HepG2 (cell line): Measurements from ENCODE around the gene KRTAP1-1. TPM values are rescaled to one million over a fixed set of nuclear protein-coding genes. Genes with fewer than 3 reads are reported as not detected.

Experiments
- AKAP8 ChIP-seq: sonication (generic); formaldehyde crosslinking; IDR thresholded peaks from 2 replicates; pipeline ENCODE4 v1.5.1; 2020; ENCODE audit warnings: mild to moderate bottlenecking, missing genetic modification reagents
- ATM ChIP-seq: fragments of 450-650 bp; IDR thresholded peaks from 2 replicates; pipeline ENCODE4 v1.7.1; 2017; ENCODE audit warnings: mild to moderate bottlenecking, borderline replicate concordance
- DNMT1 ChIP-seq: sonication (generic); formaldehyde crosslinking; IDR thresholded peaks from 2 replicates; pipeline ENCODE4 v1.5.1; 2020; ENCODE audit warnings: mild to moderate bottlenecking, missing genetic modification reagents
- FOXA3 ChIP-seq: IDR thresholded peaks from 2 replicates; pipeline ENCODE4 v1.6.1; 2016; ENCODE audit warnings: missing genetic modification reagents, missing compliant biosample characterization
- FOXM1 ChIP-seq: sonication (generic); formaldehyde crosslinking; IDR thresholded peaks from 2 replicates; pipeline ENCODE4 v1.5.0; 2020; ENCODE audit warnings: missing genetic modification reagents
- HOXD1 ChIP-seq: sonication (generic); formaldehyde crosslinking; IDR thresholded peaks from 2 replicates; pipeline ENCODE4 v1.5.0; 2020; ENCODE audit warnings: missing genetic modification reagents
- NCOA1 ChIP-seq: sonication (generic); formaldehyde crosslinking; IDR thresholded peaks from 2 replicates; pipeline ENCODE4 v1.9.0; 2021; ENCODE audit warnings: missing genetic modification reagents
- PAWR ChIP-seq: sonication (generic); formaldehyde crosslinking; IDR thresholded peaks from 2 replicates; pipeline ENCODE4 v1.4.0; 2020; ENCODE audit warnings: missing genetic modification reagents, mild to moderate bottlenecking, borderline replicate concordance
- PITX1 ChIP-seq: sonication (generic); formaldehyde crosslinking; IDR thresholded peaks from 2 replicates; pipeline ENCODE4 v1.5.1; 2020; ENCODE audit warnings: mild to moderate bottlenecking, missing genetic modification reagents
- RARG ChIP-seq: sonication (generic); formaldehyde crosslinking; IDR thresholded peaks from 2 replicates; pipeline ENCODE4 v1.4.0; 2020; ENCODE audit warnings: low read depth, mild to moderate bottlenecking, missing genetic modification reagents
- RCOR2 ChIP-seq: IDR thresholded peaks from 2 replicates; pipeline ENCODE4 v1.6.1; 2016; ENCODE audit warnings: missing biosample characterization, missing genetic modification reagents
- SMAD1 ChIP-seq: sonication (generic); formaldehyde crosslinking; IDR thresholded peaks from 2 replicates; pipeline ENCODE4 v1.4.0; 2020; ENCODE audit warnings: missing genetic modification reagents, low read depth, mild to moderate bottlenecking, borderline replicate concordance
- ZC3H13 ChIP-seq: sonication (generic); formaldehyde crosslinking; IDR thresholded peaks from 2 replicates; pipeline ENCODE4 v1.8.1; 2023; ENCODE audit warnings: mild to moderate bottlenecking, missing genetic modification reagents, moderate library complexity
- ZFAT ChIP-seq: sonication (generic); formaldehyde crosslinking; conservative IDR thresholded peaks from 2 replicates; pipeline ENCODE4 v1.8.1; 2023; ENCODE audit warnings: missing genetic modification reagents, inconsistent platforms
- ZFP37 ChIP-seq: sonication (generic); formaldehyde crosslinking; IDR thresholded peaks from 2 replicates; pipeline ENCODE4 v1.4.0; 2020; ENCODE audit warnings: missing genetic modification reagents, borderline replicate concordance
- ZFX ChIP-seq: sonication (generic); formaldehyde crosslinking; IDR thresholded peaks from 2 replicates; pipeline ENCODE4 v1.4.0; 2020; ENCODE audit warnings: mild to moderate bottlenecking, low read depth, missing genetic modification reagents, moderate library complexity
- ZMYM4 ChIP-seq: sonication (generic); formaldehyde crosslinking; IDR thresholded peaks from 2 replicates; pipeline ENCODE4 v1.8.1; 2023; ENCODE audit warnings: mild to moderate bottlenecking, missing genetic modification reagents
- ZNF160 ChIP-seq: sonication (generic); formaldehyde crosslinking; IDR thresholded peaks from 2 replicates; pipeline ENCODE4 v1.8.0; 2022; ENCODE audit warnings: mild to moderate bottlenecking, inconsistent platforms, missing genetic modification reagents
- ZNF333 ChIP-seq: sonication (generic); formaldehyde crosslinking; IDR thresholded peaks from 2 replicates; pipeline ENCODE4 v1.4.0; 2020; ENCODE audit warnings: mild to moderate bottlenecking, missing genetic modification reagents, borderline replicate concordance
- ZNF33A ChIP-seq: sonication (generic); formaldehyde crosslinking; IDR thresholded peaks from 2 replicates; pipeline ENCODE4 v1.5.1; 2020; ENCODE audit warnings: missing genetic modification reagents, mild to moderate bottlenecking, moderate library complexity, borderline replicate concordance
- ZNF432 ChIP-seq: sonication (generic); formaldehyde crosslinking; IDR thresholded peaks from 2 replicates; pipeline ENCODE4 v1.5.0; 2020; ENCODE audit warnings: missing genetic modification reagents, mild to moderate bottlenecking, borderline replicate concordance
- ZNF468 ChIP-seq: sonication (generic); formaldehyde crosslinking; IDR thresholded peaks from 2 replicates; pipeline ENCODE4 v1.8.0; 2022; ENCODE audit warnings: mild to moderate bottlenecking, moderate library complexity, missing genetic modification reagents
- ZNF598 ChIP-seq: sonication (generic); formaldehyde crosslinking; IDR thresholded peaks from 2 replicates; pipeline ENCODE4 v1.5.1; 2020; ENCODE audit warnings: mild to moderate bottlenecking, missing genetic modification reagents, borderline replicate concordance
- ZNF605 ChIP-seq: sonication (generic); formaldehyde crosslinking; IDR thresholded peaks from 2 replicates; pipeline ENCODE4 v1.8.0; 2022; ENCODE audit warnings: mild to moderate bottlenecking, missing genetic modification reagents
- ZNF670 ChIP-seq: sonication (generic); formaldehyde crosslinking; IDR thresholded peaks from 2 replicates; pipeline ENCODE4 v1.8.0; 2022; ENCODE audit warnings: mild to moderate bottlenecking, missing genetic modification reagents, borderline replicate concordance
- ZNF788 ChIP-seq: sonication (generic); formaldehyde crosslinking; IDR thresholded peaks from 2 replicates; pipeline ENCODE4 v1.5.0; 2020; ENCODE audit warnings: mild to moderate bottlenecking, missing genetic modification reagents, borderline replicate concordance
- polyA plus RNA-seq, 8 experiments: library from polyadenylated mRNA; depleted of rRNA in 3 of 8; stranded (reverse) in 7 of 8; unstranded in 1 of 8; fragments of >200 nt; fragmentation: Illumina TruSeq in 4 of 8; extraction: Trizol in 4 of 8; gene quantifications; 2 replicates each; pipeline versions ENCODE4 v1.2.1 to v1.2.3, GENCODE V29; 2011 to 2016; ENCODE audit warnings: low read depth in 4 of 8, missing spikeins in 1 of 8, mixed read lengths in 1 of 8; ENCODE audit not compliant: insufficient read depth in 1 of 8
- total RNA-seq, 5 experiments: library from RNA; depleted of rRNA; stranded (reverse); fragments of >200 nt; fragmentation: Illumina TruSeq; extraction: Trizol; gene quantifications; 2 replicates each; pipeline ENCODE4 v1.2.3, GENCODE V29; 2016; ENCODE audit warnings: low read depth in 1 of 5
- TF ChIP-seq, protein P1 (sequence below): sonication (generic); formaldehyde crosslinking; IDR thresholded peaks from 2 replicates; pipeline ENCODE4 v1.8.1; 2023; ENCODE audit warnings: missing genetic modification reagents, mild to moderate bottlenecking, borderline replicate concordance
- TF ChIP-seq, protein P2 (sequence below), 2 experiments: sonication (generic) in 1 of 2; formaldehyde crosslinking in 1 of 2; IDR thresholded peaks; 2 replicates each; pipeline versions ENCODE4 v1.4.0 to v1.6.1; 2018 to 2020; ENCODE audit warnings: missing genetic modification reagents in 2 of 2, borderline replicate concordance in 1 of 2, low read depth in 1 of 2, mild to moderate bottlenecking in 1 of 2, missing biosample characterization in 1 of 2
- TF ChIP-seq, protein P3 (sequence below): sonication (generic); formaldehyde crosslinking; IDR thresholded peaks from 2 replicates; pipeline ENCODE4 v1.4.0; 2020; ENCODE audit warnings: missing genetic modification reagents, borderline replicate concordance

The KRTAP1-1 gene
- total and polyA plus RNA-seq, 2 of the 13 experiments (the other 11 are each of a cell fraction or from before 2014, with no cell fraction given): not detected

DNA sequence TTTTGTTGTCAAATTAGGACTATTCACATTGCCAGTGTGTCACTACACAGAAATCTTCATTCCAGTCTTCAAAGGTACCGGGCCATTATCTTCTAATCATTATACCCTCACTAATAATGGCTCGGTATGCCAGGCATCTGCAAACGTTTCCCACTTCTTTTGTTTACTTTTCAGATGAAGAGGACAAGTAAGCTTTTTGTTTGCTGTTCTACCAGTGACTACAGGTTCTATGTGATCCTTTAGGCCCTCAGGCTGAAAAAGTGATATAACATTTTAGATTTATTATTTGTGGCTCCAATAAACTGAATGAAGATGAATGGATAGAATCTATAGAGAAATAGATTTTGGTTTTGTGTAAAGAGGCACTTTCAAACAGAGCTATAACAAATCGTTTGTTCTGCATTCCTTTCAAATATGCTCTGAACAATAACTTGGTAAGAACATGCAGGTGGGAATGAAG, 31.9 kb downstream of the KRTAP1-1 start (continued):
- TF ChIP-seq, protein P1, sequence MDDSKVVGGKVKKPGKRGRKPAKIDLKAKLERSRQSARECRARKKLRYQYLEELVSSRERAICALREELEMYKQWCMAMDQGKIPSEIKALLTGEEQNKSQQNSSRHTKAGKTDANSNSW (CRISPR knock-in tag): no peak
- TF ChIP-seq, protein P2, sequence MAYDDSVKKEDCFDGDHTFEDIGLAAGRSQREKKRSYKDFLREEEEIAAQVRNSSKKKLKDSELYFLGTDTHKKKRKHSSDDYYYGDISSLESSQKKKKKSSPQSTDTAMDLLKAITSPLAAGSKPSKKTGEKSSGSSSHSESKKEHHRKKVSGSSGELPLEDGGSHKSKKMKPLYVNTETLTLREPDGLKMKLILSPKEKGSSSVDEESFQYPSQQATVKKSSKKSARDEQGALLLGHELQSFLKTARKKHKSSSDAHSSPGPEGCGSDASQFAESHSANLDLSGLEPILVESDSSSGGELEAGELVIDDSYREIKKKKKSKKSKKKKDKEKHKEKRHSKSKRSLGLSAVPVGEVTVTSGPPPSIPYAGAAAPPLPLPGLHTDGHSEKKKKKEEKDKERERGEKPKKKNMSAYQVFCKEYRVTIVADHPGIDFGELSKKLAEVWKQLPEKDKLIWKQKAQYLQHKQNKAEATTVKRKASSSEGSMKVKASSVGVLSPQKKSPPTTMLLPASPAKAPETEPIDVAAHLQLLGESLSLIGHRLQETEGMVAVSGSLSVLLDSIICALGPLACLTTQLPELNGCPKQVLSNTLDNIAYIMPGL (CRISPR knock-in tag; IDR thresholded peaks at IDR 0.05; ENCODE audit: borderline replicate concordance in 1 of 2, low read depth in 1 of 2): no peak; a peak in 1 of 4 replicates
- TF ChIP-seq PITX1 (CRISPR knock-in tag): peak; percentile 80; the same call in 1 of the 2 replicates
- no peak for TF ChIP-seq AKAP8
- no peak for TF ChIP-seq NCOA1 (CRISPR knock-in tag)
- TF ChIP-seq DNMT1 (CRISPR knock-in tag): no peak
- TF ChIP-seq ZNF605 (CRISPR knock-in tag): no peak
- TF ChIP-seq SMAD1 (CRISPR knock-in tag): no peak
- TF ChIP-seq ZNF160 (CRISPR knock-in tag): no peak
- TF ChIP-seq, protein P3, sequence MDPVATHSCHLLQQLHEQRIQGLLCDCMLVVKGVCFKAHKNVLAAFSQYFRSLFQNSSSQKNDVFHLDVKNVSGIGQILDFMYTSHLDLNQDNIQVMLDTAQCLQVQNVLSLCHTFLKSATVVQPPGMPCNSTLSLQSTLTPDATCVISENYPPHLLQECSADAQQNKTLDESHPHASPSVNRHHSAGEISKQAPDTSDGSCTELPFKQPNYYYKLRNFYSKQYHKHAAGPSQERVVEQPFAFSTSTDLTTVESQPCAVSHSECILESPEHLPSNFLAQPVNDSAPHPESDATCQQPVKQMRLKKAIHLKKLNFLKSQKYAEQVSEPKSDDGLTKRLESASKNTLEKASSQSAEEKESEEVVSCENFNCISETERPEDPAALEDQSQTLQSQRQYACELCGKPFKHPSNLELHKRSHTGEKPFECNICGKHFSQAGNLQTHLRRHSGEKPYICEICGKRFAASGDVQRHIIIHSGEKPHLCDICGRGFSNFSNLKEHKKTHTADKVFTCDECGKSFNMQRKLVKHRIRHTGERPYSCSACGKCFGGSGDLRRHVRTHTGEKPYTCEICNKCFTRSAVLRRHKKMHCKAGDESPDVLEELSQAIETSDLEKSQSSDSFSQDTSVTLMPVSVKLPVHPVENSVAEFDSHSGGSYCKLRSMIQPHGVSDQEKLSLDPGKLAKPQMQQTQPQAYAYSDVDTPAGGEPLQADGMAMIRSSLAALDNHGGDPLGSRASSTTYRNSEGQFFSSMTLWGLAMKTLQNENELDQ (CRISPR knock-in tag): no peak
- TF ChIP-seq RCOR2 (CRISPR knock-in tag): peak; percentile 88
- no peak for TF ChIP-seq PAWR (CRISPR knock-in tag)
- no peak for TF ChIP-seq ZC3H13 (CRISPR knock-in tag)
- TF ChIP-seq ZFAT: no peak
- TF ChIP-seq FOXM1 (CRISPR knock-in tag): no peak
- no peak for TF ChIP-seq ZNF598 (CRISPR knock-in tag)
- TF ChIP-seq RARG: no peak
- TF ChIP-seq ZNF33A (CRISPR knock-in tag): no peak
- no peak for TF ChIP-seq ZNF670 (CRISPR knock-in tag)
- TF ChIP-seq ZFX: no peak; the same call in 1 of the 2 replicates
- TF ChIP-seq ATM: 0 out of 2 replicates have a peak, but pooled peaks have one; percentile 36
- TF ChIP-seq ZNF333 (CRISPR knock-in tag): no peak
- no peak for TF ChIP-seq ZNF788
- TF ChIP-seq ZMYM4 (CRISPR knock-in tag): peak; percentile 41; the same call in 1 of the 2 replicates
- TF ChIP-seq ZFP37: no peak
- TF ChIP-seq HOXD1 (CRISPR knock-in tag): peak; percentile 76
- TF ChIP-seq ZNF432 (CRISPR knock-in tag): no peak
- no peak for TF ChIP-seq ZNF468 (CRISPR knock-in tag)
- peak; percentile 94 for TF ChIP-seq FOXA3 (CRISPR knock-in tag)
